H54 (cell line): ENCODE data around the gene ZNF790.

Experiments
- DNase-seq: peaks from one replicate; pipeline ENCODE4 v3.0.0; 2011; ENCODE audit warnings: low spot score, mixed read lengths; ENCODE audit not compliant: insufficient read length
- FAIRE-seq: peaks from 3 replicates; lab custom pipeline; 2011; peaks lifted over from hg19 to GRCh38; lab: Jason Lieb, UNC
- POLR2A ChIP-seq: IDR thresholded peaks from 2 replicates; pipeline ENCODE4 v1.6.1; 2011; ENCODE audit warnings: low read depth, mild to moderate bottlenecking, low read length

Gene ZNF790

DNA sequence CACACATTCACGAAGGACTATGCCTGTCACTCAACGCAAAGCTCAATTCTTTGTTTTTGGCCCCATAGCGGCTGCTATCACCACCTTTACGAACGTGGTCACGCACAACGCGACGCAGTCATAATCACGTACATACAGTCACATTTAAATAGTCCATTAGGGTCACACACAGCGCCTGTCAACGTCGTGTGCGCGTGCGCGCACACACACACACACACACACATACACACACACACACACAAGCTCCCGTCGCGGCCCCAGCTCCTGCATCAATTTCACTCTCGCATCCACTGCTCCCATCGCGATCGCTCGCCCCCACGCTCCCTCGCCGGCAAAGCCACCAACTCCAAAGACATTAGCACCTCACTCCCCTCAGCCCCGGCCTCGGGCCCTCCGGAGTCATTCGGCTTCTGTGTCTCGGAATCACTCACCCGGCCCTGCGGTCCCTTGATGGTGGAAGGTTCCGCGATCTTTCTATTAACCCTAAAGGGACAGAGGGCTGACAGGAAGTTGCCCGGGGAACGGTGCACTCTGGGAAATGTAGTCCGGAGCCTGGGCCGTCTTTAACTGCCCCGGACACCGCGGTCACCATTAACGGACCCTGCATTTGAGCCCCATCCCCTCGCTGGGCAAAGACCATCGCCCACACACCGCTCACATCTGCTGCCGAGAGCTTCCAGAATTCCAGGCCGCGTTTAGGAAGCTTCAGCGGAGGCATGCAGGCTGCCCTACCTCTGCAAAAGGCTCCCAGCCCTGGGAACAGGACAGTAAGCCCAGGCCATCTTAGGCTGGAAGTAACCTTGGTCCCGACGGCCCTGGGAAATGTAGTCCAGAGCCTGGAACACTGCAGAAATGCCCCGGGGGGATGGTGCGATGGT, at the start of gene ZNF790:
ZNF790 (minus strand) TSS at position 482 of the 878 bp plus-strand sequence. CDS start 12,768 bp downstream, outside the sequence.
- peak; percentile 30 for FAIRE-seq
- no peak for TF ChIP-seq POLR2A
- DNase-seq, result peak; percentile 51

DNA sequence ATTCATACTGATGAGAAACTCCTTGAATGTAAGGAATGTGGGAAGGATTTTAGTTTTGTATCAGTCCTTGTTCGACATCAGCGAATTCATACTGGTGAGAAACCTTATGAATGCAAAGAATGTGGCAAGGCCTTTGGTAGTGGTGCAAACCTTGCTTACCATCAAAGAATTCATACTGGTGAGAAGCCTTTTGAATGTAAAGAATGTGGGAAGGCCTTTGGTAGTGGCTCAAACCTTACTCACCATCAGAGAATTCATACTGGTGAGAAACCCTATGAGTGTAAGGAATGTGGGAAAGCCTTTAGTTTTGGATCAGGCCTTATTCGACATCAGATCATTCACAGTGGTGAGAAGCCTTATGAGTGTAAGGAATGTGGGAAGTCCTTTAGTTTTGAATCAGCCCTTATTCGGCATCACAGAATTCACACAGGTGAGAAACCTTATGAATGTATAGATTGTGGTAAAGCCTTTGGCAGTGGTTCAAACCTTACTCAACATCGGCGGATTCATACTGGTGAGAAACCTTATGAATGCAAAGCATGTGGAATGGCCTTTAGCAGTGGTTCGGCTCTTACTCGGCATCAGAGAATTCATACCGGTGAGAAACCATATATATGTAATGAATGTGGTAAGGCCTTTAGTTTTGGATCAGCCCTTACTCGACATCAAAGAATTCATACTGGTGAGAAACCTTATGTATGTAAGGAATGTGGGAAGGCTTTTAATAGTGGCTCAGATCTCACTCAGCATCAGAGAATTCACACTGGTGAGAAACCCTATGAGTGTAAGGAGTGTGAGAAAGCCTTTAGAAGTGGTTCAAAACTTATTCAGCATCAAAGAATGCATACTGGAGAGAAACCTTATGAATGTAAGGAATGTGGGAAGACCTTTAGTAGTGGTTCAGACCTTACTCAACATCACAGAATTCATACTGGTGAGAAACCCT, 39.1 kb upstream of the ZNF790 start:
- TF ChIP-seq POLR2A, result no peak
- FAIRE-seq (peak; percentile 78), DNase-seq (no peak)

DNA sequence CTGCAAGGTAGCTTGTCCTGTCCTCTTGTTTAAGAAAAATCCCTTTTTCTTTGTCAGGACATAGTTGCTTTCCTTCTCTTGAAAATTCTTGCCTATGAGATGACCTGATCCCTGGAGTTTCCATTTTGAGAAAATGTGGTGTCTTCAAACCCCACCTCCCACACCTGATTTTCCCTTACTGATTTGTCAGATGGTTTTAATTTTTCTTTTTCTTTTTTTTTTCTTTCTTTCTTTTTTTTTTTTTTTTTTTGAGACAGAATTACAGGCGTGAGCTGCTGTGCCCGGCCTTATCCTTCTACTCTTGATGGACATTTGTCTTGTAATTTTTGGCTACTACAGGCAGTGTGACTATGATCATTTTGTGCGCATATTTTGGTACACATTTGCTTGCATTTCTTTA, 13.7 kb upstream of the ZNF790 start:
- DNase-seq, result no peak
- FAIRE-seq, result no peak
- TF ChIP-seq POLR2A, result no peak

DNA sequence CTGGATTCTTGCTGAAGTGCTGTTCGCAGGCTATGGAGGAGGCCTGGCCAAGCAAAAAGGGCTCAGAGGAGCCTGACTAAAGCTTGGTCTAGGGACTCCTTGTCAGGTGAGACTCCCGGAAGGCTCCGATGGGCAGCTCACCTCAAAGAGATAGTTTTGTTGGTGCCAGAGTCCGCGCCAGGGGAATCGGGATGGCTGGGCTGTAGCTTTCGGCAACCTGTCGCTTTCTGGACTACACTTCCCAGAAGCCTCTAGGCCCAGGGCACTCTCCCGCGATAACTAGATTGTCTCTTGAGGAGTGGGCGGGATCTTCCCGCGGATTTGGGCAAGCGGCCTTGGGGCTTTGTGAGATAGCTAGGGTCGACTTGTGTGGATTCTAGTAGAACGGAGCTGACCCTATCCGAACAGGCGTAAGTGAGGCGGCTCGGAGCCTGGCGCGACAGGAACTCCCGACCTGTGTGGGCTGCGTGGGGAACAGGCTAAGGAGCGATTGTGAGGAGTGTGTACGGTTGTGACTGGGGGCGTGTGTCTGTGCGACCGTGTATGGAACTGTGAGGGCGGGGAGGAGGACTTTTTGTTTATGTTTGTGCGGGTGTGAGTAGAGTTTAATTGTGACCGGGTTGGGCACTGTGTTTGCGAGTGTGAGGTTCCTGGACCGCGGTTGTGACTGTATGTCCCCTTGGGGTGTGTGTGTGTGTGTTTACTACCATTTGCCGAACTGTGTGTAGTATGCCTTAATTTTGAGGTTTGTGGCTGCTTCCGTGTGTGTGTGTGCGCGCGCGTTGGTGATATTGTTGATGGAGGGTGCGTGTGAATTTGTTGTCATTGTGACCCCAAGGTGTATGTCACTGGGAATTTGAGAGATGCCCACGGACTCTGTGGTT, 12.6 kb upstream of the ZNF790 start, which contains the start of gene ZNF345:
ZNF345 (plus strand) TSS at position 318 of the 884 bp plus-strand sequence. CDS start 25,955 bp downstream, outside the sequence.
- FAIRE-seq (peak; percentile 91), DNase-seq (peak; percentile 83)
- peak; percentile 27; the same call in 1 of the 2 replicates for TF ChIP-seq POLR2A

DNA sequence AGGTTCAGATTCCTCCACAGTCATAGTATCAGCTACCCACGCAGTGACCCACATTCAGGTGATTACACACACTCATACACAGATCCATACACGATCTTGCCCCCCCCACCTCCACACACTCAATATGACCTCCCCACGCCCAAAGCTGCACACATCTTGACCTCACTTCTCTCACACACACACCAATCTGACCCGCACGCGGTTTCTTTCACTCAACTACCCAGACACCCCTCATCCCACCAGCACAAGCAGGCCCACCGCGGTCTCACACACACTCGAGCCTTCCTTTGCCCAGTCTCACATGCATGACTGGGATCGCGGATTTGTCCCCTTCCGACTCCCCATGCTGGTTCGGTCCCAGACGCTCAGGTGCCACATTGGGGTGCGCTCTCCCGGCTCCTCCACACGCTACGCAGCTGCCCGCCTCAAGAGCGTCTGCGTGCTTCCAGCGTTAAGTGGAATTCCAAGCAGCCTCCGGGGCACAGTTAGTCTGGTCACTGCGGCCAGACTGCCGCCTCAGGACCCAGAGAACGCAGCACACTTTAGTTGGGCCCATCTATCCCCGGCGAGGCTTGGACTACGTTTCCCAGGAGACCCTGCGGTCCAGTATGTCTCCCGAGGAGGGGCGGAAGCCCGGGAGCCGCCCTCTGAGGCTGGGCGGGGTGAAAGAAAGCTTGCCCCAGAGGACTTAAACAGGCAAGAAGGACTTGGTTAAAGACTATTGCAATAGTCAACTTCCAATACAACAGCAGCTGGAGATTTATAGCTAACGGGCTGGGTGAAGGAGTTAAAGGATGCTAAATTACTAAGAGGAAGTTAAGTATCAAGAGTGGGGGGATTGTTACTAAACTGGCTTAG, 11.7 kb upstream of the ZNF790 start:
- DNase-seq (peak; percentile 85), FAIRE-seq (peak; percentile 98)
- TF ChIP-seq POLR2A, result 0 out of 2 replicates have a peak, but pooled peaks have one; percentile 15

DNA sequence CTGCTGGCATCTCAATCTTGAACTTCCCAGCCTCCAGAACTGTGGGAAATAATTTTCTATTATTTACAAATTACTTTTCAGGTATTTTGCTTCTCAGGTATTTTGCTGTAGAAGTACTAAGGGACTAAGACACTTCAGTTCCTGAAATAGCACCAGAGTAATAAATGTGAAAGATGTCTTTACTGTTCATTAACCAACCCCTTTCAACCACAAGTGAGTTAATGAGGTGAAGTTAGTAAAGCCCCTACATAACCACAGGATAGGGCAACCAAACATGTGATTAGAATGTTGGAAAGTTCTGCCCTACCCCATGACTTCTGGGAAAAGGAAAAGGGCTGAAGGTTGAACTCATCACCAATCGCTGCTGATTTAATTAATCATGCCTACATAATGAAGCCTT, 9.8 kb upstream of the ZNF790 start:
- no peak for DNase-seq
- no peak for FAIRE-seq
- no peak for TF ChIP-seq POLR2A

DNA sequence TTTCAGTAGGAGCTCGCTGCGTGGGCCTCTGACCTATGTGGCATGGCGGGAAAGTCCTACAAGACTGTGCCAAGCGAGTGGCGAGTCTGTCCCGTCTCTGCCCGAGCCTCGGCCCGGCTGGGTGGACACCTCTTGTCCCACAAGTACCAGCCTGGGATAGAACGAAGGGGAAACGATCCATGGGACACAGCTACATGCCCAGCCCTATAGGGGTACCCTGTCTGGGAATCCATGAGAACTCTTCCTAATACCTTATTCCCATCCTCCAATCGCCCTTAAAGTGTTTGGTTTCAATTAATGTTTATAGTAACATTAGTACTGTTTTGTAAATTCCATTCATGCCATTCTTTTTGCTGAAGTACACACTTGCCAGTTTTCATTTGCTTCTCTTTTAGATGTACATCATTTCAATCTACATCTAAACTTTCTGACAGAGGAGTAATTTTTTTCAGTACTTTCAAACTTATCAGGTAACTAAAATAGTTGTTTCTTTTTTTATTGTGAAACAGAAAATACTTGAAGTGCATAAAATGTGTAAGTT, 667 bp upstream of the ZNF790 start:
- no peak for FAIRE-seq

DNA sequence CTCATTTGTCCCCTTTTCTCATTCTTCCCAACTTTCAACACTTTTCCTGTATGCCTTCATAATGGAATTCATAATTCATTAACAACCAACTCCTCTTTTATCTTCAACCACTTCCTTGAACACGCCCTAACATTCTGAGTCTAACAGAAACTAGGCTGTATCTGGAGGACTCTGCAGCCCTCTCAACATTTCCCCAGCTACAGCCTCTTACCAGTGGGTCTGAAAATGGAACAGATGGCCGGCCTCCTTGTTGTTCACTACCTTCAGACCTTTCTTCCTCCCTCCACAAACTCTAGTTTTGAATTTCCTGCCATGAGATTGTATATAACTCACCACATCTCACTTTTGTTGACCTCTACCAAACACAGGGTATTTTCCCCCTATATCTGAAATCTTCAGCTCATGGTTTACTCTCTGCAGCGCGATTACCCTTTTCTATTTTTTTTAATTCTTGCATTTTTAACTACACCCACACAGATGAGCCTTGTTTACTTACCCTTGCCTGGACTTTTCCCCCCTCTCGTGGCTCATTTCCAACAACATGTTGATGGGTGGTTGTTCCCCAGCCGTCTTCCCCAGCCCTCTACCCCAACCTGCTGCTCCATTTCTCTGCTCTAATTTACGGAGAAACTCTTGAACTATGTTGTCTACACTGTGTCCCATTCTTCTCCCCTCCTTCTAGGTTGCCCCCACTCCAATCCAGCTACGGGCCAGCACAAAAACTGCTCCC, 846 bp downstream of the ZNF790 start:
- no peak for DNase-seq
- TF ChIP-seq POLR2A, result no peak
- no peak for FAIRE-seq

More for the DNA sequence above, 667 bp upstream of the ZNF790 start:
- no peak for DNase-seq
- TF ChIP-seq POLR2A, result no peak

DNA sequence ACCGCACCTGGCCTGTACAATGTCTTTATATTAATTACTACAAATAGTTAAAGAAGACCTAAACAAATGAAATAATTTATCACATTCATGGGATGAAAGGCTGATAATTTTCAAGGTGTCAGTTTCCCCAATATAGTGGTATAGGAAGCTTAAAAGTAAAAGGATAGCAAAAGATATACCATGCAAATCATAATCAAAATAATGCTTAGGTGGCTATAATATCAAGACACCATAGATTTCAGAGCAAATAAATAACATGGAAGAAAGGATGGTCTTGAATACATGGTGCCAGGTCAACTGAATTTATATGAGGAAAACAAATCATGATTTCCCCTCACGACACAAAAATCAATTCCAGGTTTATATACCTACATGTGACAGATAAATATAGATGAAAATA, 4.8 kb downstream of the ZNF790 start:
- TF ChIP-seq POLR2A, result no peak
- FAIRE-seq (no peak), DNase-seq (no peak)

DNA sequence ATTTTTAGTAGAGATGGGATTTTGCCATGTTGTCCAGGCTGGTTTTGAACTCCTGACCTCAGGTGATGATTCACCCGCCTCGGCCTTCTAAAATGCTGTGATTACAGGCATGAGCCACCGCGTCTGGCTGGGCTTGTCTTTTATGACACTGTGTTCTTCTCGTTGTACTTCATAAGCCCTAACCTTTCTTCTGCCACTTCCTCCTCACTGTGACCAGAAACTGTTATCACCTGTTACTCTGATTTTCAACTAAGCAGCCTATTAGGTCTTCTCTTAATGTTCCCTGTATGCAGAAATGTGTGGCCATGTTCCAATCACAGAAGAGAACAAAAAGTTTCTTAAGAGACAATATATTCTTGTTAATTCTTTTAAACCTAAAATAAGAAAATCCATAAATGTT, 16.4 kb downstream of the ZNF790 start:
- TF ChIP-seq POLR2A, result no peak
- FAIRE-seq (no peak), DNase-seq (no peak)

DNA sequence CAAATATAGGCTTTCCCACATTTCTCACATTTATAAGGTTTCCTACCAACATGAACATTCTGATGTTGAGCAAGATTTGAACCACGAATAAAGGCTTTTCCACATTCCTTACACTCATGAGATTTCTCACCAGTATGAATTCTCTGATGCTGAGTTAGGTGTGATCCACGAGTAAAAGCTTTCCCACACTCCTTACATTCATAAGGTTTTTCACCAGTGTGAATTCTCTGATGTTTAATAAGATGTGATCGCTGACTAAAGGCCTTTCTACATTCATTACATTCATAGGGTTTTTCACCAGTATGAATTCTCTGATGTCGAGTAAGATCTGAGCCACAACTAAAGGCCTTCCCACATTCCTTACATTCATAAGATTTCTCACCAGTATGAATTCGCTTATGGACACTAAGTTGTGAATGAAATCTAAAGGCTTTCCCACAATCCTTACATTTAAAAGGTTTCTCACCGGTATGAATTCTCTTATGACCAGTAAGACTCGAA, 19.0 kb downstream of the ZNF790 start:
- no peak for FAIRE-seq
- no peak for TF ChIP-seq POLR2A

More for the DNA sequence above, 19.0 kb downstream of the ZNF790 start:
- DNase-seq, result no peak
